ENCODE measurements around the gene EDARADD.

GRCh38 chr1:236381565-236382158 lies 12.4 kb upstream of the EDARADD start:
- TF ChIP-seq, protein P1, sequence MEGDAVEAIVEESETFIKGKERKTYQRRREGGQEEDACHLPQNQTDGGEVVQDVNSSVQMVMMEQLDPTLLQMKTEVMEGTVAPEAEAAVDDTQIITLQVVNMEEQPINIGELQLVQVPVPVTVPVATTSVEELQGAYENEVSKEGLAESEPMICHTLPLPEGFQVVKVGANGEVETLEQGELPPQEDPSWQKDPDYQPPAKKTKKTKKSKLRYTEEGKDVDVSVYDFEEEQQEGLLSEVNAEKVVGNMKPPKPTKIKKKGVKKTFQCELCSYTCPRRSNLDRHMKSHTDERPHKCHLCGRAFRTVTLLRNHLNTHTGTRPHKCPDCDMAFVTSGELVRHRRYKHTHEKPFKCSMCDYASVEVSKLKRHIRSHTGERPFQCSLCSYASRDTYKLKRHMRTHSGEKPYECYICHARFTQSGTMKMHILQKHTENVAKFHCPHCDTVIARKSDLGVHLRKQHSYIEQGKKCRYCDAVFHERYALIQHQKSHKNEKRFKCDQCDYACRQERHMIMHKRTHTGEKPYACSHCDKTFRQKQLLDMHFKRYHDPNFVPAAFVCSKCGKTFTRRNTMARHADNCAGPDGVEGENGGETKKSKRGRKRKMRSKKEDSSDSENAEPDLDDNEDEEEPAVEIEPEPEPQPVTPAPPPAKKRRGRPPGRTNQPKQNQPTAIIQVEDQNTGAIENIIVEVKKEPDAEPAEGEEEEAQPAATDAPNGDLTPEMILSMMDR (IDR thresholded peaks at IDR 0.05) = no peak
- TF ChIP-seq POLR2A (IDR thresholded peaks at IDR 0.05) = no peak
